Hippocampal formation (tissue), 2 donors: Measurements from ENCODE around the gene GRM1.

Experiments used
- DNase-seq, 2 donors: peaks; one replicate each; lab custom pipeline; 2025; lab: John Stamatoyannopoulos, UW

GRM1 gene

GRCh38 chr6:146364816-146365594 lies 336.1 kb downstream of the GRM1 start:
- DNase-seq = no peak

- DNase-seq = no peak
Measured at GRCh38 chr6:146367061-146367460, 338.2 kb downstream of the GRM1 start.

GRCh38 chr6:146369866-146370265 lies 341.0 kb downstream of the GRM1 start:
- no peak for DNase-seq

GRCh38 chr6:146381486-146381885 lies 352.6 kb downstream of the GRM1 start:
- DNase-seq = no peak

GRCh38 chr6:146388736-146389364 lies 360.0 kb downstream of the GRM1 start:
- no peak for DNase-seq

- no peak for DNase-seq
Measured at GRCh38 chr6:146389740-146390139, 360.9 kb downstream of the GRM1 start.

- no peak for DNase-seq
Measured at GRCh38 chr6:146397638-146398037, 368.8 kb downstream of the GRM1 start.

GRCh38 chr6:146402476-146402875 lies 373.6 kb downstream of the GRM1 start:
- DNase-seq = no peak

- no peak for DNase-seq
Measured at GRCh38 chr6:146408583-146408982, 379.7 kb downstream of the GRM1 start.

GRCh38 chr6:146410851-146411595 lies 382.2 kb downstream of the GRM1 start:
- DNase-seq = no peak

- no peak for DNase-seq
Measured at GRCh38 chr6:146419576-146419975, 390.7 kb downstream of the GRM1 start.

- DNase-seq = no peak
Measured at GRCh38 chr6:146420255-146420654, 391.4 kb downstream of the GRM1 start.

GRCh38 chr6:146422789-146423375 lies 394.0 kb downstream of the GRM1 start:
- DNase-seq = no peak

GRCh38 chr6:146423452-146423851 lies 394.6 kb downstream of the GRM1 start:
- DNase-seq = no peak

- DNase-seq = no peak
Measured at GRCh38 chr6:146426516-146426915, 397.7 kb downstream of the GRM1 start.

- no peak for DNase-seq
Measured at GRCh38 chr6:146429831-146430230, 401.0 kb downstream of the GRM1 start.

GRCh38 chr6:146433881-146434731 lies 405.2 kb downstream of the GRM1 start:
- no peak for DNase-seq

- DNase-seq = no peak
Measured at GRCh38 chr6:146434732-146435390, 406.0 kb downstream of the GRM1 start.

GRCh38 chr6:146441907-146442306 lies 413.0 kb downstream of the GRM1 start:
- no peak for DNase-seq

GRCh38 chr6:146444189-146444588 lies 415.3 kb downstream of the GRM1 start:
- DNase-seq = no peak

- no peak for DNase-seq
Measured at GRCh38 chr6:146445233-146445632, 416.4 kb downstream of the GRM1 start.
